H1 (cell line): Measurements from ENCODE around the gene SEMA4D. TPM values are rescaled to one million over a fixed set of nuclear protein-coding genes. Genes with fewer than 3 reads are reported as not detected.

Source experiments
- EGR1 ChIP-seq: IDR thresholded peaks from 2 replicates; pipeline ENCODE4 v1.6.1; 2011; ENCODE audit warnings: low read depth, low read length, borderline replicate concordance
- POLR2AphosphoS5 ChIP-seq: IDR thresholded peaks from 2 replicates; pipeline ENCODE4 v1.6.1; 2011; ENCODE audit warnings: low read depth, low read length
- POU5F1 ChIP-seq: IDR thresholded peaks from 2 replicates; pipeline ENCODE4 v1.6.1; 2011; ENCODE audit warnings: low read depth, mild to moderate bottlenecking, low read length, moderate library complexity
- SIX5 ChIP-seq: IDR thresholded peaks from 2 replicates; pipeline ENCODE4 v1.6.1; 2011; ENCODE audit warnings: mild to moderate bottlenecking, low read depth, low read length
- TAF7 ChIP-seq: optimal IDR thresholded peaks from 2 replicates; pipeline ENCODE3; 2011; ENCODE audit warnings: low read depth, mild to moderate bottlenecking, inconsistent platforms, low read length, moderate library complexity, borderline replicate concordance
- TCF12 ChIP-seq: IDR thresholded peaks from 2 replicates; pipeline ENCODE4 v1.6.1; 2011; ENCODE audit warnings: low read depth, mild to moderate bottlenecking, low read length
- polyA plus RNA-seq, 7 experiments: library from polyadenylated mRNA; depleted of rRNA in 3 of 7; stranded (reverse) in 5 of 7; unstranded in 2 of 7; fragments of >200 nt in 5 of 7; fragments of 200-250 nt in 2 of 7; gene quantifications; 1 replicate in 5 of 7; 2 replicates in 1 of 7; 4 replicates in 1 of 7; pipeline versions ENCODE4 v1.2.1 to v1.2.3, GENCODE V29; 2011 to 2013; ENCODE audit warnings: missing spikeins in 2 of 7, mixed read lengths in 2 of 7
- total RNA-seq: library from RNA; stranded (reverse); fragmentation: NEBNext Ultra II Directional; extraction: Animal tissue kit (Norgen Biotek cat#: 25700); gene quantifications from 2 replicates; pipeline ENCODE4 v1.2.1, GENCODE V29; 2021

Gene SEMA4D
- total and polyA plus RNA-seq, 2 of the 8 experiments (the other 6 are each of a cell fraction or from before 2014, with no cell fraction given) = 21.0 to 70.4 TPM

GRCh38 chr9:89477384-89477783 is 20.5 kb downstream of the SEMA4D start (continued):
- TF ChIP-seq TCF12 (no peak), TAF7 (no peak), POLR2AphosphoS5 (no peak), POU5F1 (no peak), EGR1 (no peak), SIX5 (no peak)
